ENCODE measurements around the gene IQCE.
"Not testable (repeated sequence)": the region's sequence is repeated elsewhere in the genome, so short reads cannot be mapped to it uniquely, and the experiment has no call there.

IQCE gene

GRCh38 chr7:2604608-2605174 lies 45.9 kb downstream of the IQCE start:
- DNase-seq, result no peak

DNA sequence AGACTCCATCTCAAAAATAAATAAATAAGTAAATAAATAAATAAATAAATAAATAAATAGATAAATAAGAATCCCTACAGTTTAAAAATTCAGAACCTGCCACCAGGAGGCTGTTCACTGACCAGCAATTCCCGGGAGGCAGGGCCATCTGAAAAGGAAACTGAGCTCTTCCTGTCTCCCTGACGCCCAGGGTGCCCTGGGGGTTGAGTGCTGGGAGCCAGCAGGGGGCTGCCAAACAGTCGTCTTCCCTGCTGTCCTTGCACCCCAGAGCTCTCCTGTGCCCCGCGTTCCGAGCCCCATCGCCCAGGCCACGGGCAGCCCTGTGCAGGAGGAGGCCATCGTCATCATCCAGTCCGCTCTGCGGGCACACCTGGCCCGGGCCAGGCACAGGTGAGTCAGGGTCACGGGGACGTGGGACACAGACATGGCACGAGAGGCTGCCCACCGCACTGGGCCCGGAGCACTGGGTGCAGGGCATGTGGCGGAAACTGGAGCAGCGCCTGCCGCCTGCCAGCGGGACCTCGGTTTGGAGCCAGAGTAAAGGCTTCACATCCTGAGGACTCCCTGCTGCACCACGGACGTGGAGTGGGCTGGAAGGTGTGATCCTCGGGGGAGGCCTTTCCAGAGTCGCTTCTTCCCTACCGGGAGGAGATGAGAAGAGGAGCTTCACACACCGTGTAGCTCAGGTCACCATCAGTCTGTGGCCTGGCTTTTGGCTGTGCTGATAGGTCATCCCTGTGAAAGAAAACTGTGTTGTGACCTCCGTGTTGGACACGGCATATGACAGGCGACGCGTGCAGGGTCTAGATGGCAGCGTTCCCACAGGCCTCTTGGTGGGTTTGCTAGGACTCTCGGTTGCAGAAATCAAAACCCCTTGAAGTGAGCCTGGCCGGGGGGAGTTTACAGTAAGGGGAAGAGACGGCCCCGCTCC lies 47.1 kb downstream of the IQCE start:
- DNase-seq, result no peak

DNA sequence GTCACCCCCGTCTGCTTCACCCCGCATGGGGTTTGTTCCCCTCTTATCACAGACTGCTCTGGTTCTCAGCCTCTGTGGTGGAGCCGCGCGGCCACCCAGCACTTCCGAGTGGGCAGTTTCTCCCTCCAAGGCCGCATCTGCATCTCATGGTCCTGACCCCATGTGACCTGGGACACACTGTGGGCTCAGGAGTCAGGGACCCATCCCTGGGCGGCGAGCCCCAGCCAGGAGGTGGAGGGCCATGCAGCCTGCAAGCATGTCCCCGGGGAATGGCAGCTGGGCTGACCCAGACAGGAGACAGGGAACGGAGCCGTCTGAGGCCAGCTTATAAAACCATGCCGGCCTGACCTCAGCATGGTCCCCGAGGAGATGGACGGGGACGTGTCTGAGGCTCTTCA lies 47.8 kb downstream of the IQCE start:
- DNase-seq, result no peak

GRCh38 chr7:2607122-2607922 lies 48.5 kb downstream of the IQCE start:
- DNase-seq, result no peak

DNA sequence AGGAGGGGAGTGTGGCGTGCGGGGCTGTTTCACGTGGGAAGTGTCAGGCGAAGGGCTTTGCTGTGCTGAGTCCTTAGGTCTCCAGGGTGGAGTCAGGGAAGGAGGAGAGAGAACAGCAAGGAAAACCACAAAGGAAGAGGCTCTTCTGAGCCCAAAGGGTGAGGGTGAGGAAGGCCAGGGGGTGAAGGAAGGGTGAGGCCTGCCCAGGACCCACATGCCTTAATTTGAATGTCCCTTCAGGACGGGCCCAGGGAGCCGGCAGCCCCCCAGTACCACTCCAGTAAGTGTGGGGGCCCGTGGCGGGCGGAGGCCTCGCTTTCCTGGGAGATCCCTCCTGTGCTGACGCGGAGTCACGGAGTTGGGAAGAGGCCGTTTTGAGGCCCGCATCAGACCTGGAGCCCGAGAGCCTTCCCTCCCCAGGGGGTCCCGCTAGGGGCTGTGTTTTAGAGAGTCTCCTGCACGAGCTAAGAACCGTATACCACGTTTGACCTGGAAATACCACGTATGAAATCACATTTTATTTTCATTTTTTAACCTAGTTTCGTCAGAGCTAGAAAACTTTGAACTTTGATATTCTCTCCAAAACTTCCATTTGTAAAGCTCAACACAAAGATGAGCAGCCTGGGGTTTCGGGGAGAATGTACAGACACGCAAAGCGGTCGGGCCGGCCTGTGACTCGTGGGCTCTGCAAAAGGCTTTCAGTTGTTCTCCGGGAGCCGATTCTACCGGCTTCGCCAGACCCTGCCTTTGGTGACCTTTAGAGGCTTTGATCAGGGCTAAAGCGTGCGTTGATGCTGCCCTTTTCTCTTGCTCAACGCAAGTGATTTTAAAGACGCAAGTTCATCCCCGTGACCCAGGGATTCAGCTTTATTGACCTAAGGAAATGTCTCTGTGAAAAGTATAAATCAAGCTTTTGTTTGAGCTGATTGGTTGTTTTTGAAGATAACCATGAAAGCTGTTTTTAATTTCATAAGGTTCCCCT lies 49.4 kb downstream of the IQCE start:
- no peak for DNase-seq

DNA sequence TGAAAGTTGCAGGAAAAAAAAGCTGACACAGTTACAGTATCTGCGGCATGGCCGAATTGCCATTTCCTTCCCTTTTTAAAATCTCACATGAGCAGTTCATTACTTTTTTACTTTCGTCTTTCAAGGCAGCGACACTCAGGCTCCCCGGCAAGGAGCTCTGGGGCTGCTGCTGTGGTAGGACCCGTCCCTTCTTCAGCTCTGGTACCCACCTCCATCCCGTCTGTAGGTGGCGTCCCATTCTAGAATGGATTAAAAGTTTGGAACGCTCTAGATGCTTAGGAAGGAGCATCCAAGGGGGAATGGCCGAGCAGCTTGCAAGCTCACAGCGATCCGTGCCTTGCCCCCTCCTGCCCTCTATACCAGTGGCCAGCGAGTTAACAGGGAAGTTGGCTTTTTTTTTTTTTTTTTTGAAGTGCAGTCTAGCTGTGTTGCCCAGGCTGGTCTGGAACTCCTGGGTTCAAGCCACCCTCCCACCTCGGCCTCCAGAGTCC lies 50.2 kb downstream of the IQCE start:
- peak; percentile 12 for DNase-seq

GRCh38 chr7:2609646-2610045 lies 50.9 kb downstream of the IQCE start:
- DNase-seq, result not testable (repeated sequence)

DNA sequence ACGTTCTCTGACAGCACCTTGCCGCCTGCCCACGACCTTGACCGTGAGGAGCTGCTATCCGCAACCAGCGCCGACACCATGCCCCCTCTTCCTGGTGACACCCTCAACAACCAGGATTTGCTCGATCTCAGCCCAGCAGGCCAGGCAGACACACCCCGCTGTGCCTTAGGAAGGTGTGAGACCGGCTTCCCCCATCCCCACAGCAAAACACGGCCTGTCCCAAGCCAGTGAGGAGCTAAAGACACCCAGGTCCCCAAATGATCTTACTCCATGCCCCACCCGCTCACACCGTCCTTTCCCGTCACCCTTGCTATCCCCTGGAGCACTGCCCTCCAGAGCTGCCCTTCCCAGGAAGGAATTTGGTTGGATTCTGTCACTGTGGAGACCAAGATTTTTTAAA lies 51.7 kb downstream of the IQCE start:
- DNase-seq, result no peak

DNA sequence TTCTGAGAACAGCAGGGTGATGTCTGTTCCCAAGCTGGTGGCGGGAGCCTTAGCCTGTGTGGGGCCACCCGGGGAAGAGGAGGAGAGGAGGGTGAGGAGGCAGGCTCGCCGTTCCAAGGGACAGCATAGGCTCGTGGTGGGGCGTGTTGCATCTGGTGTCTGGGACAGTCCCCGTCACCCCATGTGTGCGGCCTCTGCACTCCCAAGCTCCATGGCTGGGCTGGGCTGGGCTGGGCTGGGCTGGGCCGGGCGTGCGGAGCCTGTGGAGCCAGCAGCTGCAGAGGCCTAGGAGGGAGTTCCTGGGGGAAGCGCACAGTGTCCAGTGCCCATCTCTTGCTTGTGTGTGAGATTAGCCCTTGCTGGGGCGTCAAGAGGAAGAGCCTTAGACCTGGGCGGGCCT lies 52.1 kb downstream of the IQCE start:
- no peak for DNase-seq

GRCh38 chr7:2611401-2611800 lies 52.6 kb downstream of the IQCE start:
- DNase-seq, result no peak

DNA sequence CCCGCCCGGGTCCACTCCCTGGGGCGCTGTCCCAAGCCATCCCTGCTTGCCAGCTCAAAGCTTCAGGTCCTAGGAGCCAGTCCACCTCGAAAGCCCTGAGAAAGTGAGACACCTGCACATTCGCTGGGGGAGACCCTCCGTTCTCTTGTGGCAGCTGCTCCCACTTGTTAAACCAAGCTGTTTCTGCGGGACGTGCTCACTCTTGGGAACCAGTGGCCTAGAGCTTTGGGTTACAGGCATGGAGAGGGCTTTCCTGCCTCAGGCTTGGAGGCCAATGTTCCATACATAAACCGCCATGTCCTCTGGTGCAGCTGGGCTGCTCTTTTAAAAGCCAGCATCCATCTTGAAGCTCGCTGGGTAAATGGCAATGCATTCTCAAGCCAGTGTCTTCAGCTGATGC lies 53.1 kb downstream of the IQCE start:
- DNase-seq, result no peak

GRCh38 chr7:2612445-2613097 lies 53.8 kb downstream of the IQCE start:
- DNase-seq, result no peak

GRCh38 chr7:2613098-2613930 lies 54.5 kb downstream of the IQCE start:
- no peak for DNase-seq

DNA sequence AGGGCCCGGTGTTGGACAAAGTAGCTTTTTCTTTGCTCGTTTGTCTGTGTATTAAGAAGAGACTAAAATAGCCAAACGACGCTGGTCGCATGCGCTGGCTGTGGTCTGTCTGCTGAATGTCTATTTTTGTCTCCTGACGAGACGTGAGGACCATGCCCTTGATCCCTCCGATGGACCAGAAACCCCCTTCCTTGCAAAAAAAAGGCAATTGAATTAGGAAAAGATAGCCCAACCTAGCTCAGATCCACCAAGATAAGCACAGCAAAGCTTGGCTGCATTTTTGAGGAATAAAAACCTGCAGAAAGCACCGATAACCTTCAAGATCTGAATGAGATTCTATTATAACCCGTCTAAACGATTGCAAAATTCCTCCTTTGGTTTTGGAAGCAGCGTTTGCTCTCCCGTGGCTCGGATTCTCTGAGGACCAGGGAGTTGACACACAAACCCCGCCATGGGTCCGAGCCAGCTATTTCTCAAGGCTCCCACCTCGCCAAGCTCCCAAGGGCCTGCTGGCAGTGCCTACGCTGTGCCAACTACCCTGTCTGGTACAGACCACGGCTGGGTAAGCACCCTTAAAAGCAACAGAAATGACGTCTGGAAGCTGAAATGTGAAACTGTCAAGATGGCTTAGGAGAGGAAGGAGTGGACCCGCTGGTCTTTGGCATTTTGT lies 55.3 kb downstream of the IQCE start:
- DNase-seq, result no peak

- no peak for DNase-seq
Measured at GRCh38 chr7:2614631-2615330, 56.0 kb downstream of the IQCE start.

DNA sequence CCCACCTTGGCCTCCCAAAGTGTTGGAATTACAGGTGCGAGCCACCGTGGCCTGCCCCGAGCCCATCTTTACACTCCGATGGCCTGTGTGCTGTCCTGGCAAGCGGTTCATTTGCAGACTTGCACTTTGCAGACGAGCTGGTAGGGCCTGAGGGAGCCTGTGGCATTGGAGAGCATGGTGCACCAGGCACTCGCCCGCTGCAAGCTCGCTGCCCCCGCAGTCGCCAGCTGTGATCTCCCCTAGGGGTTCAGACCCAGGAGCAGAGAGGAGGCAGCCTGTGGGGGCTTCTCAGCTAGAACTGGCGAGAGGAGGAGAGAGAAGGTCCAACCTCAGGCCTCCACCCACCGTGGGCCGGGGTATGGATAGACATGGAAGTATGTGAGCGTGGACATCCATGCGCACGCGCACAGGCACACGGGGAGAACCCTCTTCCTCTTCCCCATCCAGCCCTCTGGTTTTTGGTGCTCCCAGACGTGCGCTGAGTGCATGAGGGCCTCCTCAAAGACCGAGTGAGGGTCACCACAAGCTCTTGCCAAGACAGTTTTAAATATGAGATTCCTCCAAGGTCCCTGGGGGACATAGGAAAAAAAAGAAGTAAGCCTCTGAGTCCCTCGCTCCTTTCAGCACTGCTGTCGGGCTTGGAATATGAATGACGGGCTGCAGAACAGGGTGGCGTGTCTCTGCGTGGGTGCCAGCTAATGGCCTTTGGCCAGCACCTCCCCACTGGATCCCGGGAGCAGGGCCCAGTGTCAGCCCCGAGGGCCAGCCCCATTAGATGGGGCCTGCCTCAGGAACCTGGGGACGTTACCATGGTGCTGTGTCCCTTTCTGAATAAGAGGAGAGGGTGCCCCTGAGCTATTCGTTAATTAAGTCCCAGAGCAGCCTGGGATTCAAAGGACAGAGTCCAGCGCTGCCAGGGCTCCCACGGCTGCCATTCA lies 57.9 kb downstream of the IQCE start:
- no peak for DNase-seq

- no peak for DNase-seq
Measured at GRCh38 chr7:2617325-2617905, 58.6 kb downstream of the IQCE start.

- DNase-seq, result no peak
Measured at GRCh38 chr7:2619116-2619515, 60.3 kb downstream of the IQCE start.

Data from CD4-positive, alpha-beta T cell treated with Interleukin-10 for 1 hour (primary cell).